ENCODE data around the gene ZFYVE27.

DNA sequence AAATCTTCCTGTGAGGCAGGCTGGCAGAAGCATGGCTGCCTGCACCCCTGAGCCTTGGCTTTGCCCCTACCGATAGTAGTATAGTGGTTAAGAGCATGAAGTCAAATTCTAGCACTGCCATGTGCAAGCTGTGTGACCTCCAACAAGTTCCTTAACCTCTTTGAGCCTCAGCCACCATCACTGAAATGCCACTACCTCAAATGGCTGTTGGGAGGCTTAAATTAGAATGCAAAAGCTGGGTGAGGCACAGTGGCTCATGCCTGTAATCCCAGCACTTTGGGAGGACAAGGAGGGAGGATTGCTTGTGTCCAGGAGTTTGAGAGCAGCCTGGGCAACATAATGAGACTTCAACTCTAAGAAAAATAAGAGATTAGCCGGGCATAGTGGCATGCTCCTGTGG, 26.5 kb downstream of the ZFYVE27 start:
- TF ChIP-seq, protein P1, sequence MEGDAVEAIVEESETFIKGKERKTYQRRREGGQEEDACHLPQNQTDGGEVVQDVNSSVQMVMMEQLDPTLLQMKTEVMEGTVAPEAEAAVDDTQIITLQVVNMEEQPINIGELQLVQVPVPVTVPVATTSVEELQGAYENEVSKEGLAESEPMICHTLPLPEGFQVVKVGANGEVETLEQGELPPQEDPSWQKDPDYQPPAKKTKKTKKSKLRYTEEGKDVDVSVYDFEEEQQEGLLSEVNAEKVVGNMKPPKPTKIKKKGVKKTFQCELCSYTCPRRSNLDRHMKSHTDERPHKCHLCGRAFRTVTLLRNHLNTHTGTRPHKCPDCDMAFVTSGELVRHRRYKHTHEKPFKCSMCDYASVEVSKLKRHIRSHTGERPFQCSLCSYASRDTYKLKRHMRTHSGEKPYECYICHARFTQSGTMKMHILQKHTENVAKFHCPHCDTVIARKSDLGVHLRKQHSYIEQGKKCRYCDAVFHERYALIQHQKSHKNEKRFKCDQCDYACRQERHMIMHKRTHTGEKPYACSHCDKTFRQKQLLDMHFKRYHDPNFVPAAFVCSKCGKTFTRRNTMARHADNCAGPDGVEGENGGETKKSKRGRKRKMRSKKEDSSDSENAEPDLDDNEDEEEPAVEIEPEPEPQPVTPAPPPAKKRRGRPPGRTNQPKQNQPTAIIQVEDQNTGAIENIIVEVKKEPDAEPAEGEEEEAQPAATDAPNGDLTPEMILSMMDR (IDR thresholded peaks at IDR 0.05), result no peak
- no peak for TF ChIP-seq ZFX (IDR thresholded peaks at IDR 0.05; ENCODE audit: borderline replicate concordance)
